GM18505 (cell line): ENCODE measurements around the gene SDCBP2.
A peak's percentile ranks its signal among the peaks of the same experiment; 100 is the strongest.

ENCODE experiments used
- ATAC-seq: cut with Tn5 transposase; IDR thresholded peaks from one replicate; pipeline ENCODE4 v1.9.1; 2021; ENCODE audit not compliant: unreplicated experiment
- POLR2A ChIP-seq: IDR thresholded peaks from 4 replicates; pipeline ENCODE4 v1.6.1; 2011; ENCODE audit warnings: borderline replicate concordance; ENCODE audit not compliant: insufficient read depth, insufficient read length; ENCODE audit errors: extremely low read depth

Gene SDCBP2

DNA sequence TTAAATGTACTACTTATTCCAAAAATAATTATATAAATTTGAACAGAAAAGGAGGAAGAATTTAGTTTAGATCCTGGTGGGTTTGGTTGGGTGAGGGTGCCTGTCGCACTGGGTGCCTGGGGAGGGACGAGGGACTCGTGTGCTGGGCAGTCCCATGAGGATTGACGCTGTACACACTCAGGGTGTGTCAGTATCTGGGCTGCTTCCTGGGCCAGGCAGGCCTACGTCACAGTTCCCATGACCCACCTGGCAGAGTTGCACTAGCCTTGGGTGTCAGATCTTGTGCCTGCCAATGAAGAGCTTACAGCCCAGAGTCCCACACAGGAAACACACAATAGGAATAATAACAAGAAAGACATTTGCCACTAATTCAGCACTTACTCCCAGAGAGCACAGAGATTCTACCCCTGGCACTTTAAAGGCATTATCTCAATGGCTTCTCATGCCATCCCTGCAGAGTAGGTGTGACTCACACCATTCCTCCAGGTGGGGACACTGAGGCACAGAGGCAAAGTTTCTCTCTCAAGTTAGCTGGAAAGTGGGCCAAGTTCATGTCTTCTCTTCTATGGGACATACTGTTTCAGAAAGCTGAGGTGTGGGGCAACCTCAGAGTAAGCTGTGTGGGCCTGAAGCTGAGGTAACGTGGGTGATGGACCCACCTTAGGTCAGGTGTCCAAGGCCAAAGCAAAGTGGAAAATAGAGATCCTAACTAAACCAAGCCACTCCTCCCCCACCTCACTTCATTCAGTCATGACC is 1.3 kb upstream of the SDCBP2 start:
- ATAC-seq, result peak; percentile 42
- TF ChIP-seq POLR2A, result no peak

DNA sequence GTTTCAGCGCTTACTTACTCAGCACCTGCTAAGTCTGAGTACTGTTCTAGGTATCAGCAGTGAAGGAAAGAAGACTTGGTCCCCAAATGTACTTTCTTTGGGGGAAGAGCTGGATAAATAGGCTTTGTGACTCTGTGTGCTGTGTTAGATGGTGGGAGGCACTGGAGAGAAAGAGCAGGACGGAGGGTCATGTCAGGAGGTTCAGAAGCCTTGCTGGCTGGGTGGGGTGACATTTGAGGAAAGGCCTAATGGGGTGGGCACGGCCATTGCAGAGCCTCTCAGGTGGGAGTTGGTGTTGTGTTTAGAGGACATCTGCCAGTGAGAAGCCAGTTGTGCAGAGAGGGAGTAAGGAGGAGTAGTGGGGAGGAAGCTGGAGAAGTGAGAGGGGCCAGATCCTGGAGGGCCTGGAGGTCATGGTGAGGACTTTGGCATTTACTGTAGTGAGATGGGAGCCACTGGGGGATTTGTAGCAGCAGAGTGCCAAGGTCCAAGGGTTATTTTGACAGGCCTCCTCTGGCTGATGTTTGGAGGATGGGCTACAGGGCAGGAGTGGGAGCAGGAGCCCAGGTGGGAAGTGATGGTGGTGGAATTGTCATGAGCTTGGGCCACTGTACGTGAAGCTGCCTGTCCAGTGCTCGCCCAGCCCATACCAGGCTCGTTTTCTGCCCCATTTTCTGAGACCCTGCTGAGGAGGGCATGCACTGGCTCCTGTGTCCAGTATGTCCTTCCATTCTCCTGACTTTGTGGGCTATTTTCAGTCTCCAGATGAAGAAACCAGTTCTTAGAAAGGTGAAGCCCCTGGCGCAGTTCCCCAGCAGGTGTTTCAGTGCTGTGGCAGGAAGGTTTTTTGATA is 886 bp downstream of the SDCBP2 start:
- TF ChIP-seq POLR2A, result no peak
- no peak for ATAC-seq

DNA sequence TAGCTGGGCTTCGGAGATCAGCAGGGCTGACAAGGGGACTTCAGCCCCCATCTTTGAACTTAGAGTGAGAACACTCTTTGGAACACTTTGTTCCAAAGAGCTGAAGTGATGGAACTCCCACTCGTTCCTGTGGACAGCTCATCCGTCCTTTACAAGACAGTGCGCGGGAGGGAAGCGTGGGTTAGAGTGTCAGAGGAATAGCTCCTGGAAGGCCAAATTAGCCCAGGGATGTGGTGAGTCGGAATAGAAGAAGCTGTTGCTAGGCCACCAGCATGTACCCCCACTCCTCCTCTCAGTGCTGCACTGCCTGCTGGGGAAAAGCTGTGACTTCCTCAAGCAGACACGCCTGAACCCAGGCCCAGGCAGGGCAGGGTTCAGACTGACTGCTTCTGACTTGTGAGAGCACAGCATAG is 1.7 kb downstream of the SDCBP2 start:
- ATAC-seq, result no peak
- TF ChIP-seq POLR2A, result no peak

DNA sequence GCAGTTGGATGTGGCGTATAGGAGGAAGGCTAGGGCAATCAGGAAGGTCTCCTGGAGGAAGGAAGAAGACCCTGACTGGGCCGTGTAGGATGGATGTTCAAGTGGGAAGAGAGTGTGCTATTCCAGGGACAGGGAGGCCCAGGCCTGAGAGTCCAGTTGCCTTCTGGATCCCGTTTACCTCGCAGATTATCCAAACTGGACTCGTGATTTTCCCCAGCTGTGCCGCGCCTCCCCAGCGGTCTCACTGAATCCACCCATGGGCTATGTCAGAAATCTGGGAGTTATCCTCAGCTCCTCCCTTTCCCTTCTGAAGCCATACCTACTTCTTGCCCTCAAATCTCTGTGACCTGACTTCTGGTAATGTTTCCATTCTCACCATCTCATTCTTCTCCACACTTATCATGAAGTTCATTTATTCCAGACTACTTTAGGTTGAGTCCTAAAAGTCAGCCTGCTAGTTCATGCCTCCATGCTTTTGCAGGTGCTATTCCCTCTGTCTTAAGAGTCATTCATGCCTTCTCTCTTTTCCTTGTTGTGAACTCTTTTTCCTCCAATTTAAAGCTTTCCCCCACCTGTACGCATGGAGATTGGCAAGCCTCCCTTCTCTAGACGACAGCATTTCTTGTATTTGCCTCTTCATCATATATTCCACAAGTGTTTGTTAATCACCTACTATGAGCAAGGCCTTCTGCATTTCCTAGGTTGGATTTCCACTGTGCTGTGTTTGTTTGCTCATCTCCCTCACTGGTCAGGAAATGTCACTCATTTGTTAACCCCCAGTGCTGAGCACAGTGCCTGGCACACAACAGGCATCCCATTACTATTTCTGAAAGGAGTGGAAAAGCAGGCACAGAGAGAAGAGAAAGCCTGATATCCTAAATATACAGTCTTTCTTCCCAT is 2.7 kb downstream of the SDCBP2 start:
- no peak for ATAC-seq
- TF ChIP-seq POLR2A, result no peak

DNA sequence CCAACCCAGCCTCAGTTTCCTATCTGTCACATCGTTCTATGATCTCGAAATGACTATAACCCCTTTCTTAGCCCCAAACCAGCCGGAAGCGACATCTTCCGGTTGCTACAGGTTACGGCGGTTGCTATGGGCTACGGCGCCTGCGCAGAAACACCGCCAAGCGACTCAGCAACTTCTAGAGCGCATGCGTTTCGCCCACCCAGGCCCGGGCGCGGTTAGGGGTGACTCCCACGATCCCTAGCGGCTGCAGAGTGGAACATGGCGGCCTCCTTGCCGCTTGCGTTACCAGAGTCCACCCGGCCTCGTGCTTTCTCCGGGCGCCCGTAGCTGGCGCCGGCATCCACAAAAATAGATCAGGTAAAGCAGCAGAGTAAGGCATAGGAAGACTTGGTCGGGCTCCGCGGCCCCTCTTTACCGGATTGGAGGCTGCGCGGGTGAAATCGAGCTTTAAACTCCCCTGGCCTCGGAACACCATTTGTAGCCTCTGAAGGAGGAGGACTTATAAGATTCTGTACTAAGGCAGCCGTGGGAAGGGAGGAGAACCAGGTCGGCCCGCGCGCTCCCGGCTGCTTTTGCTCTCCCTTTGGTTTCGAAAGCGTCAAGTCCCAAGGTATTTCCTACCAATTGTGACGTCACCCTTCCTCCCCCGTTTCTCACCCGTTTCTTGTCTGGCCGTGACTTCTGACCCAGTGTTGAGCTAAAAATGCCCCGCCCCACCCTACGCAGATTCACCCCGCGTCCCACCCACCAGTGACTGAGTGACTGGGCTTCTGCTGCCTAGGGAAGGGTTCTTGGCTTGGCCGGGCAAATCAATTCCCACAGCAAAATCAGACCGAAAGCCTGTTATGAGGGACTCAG is 3.5 kb downstream of the SDCBP2 start:
- TF ChIP-seq POLR2A, result peak; percentile 97

DNA sequence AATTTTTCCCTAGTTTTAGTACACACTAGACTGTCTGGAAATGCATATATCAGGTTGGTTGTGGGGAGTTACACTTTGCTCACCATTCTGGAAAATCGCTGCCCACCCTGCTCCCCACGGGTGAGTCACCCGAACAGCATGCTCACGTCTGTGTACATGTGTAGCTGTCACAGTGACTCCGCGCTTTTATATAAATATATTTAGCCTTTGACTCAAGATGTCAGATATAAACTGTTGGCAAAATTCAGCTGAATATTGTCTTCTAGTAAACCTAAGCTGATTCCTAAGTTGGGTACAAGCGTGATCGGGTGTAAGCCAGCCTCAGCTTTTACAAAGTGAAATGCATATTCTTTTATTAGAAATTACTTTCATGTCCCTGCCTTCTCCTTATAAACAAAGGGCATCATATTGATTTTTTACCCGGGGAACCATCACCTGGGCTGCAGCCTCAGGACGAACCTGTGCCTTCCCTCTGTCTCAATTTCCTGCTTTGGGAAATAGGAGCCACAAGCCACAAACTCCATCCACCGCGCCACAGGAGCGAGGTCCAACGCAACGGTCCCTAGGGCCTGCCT is 4.3 kb downstream of the SDCBP2 start:
- no peak for ATAC-seq
- no peak for TF ChIP-seq POLR2A

More for the DNA sequence above, 3.5 kb downstream of the SDCBP2 start:
- ATAC-seq, result peak; percentile 78

DNA sequence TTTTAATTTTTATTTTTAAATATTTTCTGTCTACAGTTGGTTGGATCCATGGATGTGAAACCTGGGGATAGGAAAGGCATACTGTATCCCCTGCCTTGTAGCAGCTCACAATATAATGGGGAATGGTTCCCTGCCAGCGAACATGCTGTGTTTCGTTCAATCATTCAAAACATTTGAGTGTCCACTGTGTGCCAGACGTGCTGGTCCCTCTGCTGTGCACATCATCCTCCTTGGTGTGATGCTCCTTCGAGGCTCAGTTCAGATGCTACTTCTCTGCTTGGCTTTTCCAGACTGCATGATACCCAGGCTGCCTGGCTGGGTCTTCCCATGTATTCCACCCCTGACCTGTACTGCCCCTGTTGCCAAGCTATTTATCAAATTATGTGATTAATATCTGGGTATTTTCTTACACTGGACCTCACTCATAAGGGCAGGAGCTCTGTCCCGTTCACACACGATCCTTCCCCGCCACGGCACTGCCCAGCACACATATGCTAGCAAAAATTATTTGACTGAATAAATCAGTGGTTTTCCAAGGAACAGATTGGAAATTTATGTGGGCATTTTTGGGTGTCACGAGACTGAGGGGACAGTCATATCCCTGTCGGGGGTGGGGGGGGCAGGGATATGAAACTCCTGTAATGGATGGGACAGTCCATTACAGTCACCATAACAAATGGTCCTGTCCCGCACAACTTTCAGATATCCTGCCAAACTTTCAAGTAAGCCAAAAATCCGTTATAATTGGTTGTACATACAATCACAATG is 4.9 kb downstream of the SDCBP2 start:
- TF ChIP-seq POLR2A, result no peak
- ATAC-seq, result no peak

DNA sequence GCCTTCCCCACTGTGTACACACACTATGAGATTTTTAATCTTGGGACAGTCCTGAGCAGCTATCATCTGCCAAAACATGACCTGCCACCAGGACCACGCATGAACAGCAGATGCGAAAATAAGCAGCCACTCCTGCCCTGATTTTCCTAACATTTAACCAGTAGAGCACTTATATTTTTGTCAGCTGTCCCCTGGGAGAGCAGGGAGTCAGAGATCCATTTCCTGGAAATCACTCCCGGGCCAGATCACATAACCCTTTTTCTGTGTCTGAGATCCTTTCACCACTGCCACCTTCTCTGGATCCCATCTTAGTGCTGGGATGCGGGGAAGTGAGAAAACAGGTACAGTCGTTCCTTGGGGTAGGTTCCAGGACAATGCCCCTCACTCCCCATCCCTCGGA is 5.7 kb downstream of the SDCBP2 start:
- TF ChIP-seq POLR2A, result no peak
- no peak for ATAC-seq

DNA sequence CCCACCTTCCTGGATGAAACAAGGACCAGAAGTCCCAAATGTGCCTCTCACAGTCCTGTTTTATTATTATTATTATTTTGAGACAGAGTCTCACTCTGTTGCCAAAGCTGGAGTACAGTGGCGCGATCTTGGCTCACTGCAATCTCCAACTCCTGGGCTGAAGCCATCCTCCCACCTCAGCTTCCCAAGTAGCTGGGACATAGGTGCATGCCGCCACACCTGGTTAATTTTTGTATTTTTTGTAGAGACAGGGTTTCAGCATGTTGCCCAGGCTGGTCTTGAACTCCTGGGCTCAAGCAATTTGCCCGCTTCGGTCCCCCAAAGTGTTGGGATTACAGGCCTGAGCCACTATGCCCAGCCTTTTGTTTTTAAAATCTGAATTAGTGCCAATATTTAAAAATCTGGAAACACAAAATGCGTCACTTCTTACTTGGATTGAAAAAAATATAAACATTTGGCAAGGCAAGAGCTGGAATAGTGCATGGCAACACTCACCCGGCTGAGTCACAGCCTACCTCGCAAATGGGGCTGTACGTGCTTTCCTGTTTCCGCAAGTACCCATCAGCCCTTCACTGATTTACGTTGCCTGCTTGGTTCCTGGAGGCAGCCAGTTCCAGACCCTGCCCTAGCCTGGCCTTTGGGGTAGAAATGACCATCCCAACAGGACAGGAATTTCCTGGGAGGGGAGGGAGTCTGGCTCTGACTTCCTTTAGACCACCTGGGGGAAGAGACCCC is 6.3 kb downstream of the SDCBP2 start:
- TF ChIP-seq POLR2A, result no peak
- ATAC-seq, result no peak

DNA sequence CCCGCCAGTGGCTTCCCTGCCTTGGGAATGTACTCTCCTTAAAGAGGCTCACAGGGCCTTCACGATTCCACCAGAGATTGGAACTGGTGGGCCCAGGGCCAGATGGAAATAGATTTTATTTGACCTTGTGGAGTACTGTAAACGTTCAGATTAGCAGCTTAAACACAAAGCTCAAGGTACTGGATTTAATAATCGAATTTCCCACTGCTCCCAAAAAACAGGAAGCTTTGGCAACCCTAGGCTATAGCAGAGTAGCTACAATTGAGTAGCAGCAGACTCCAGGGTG is 7.3 kb downstream of the SDCBP2 start:
- no peak for TF ChIP-seq POLR2A
- ATAC-seq, result no peak

DNA sequence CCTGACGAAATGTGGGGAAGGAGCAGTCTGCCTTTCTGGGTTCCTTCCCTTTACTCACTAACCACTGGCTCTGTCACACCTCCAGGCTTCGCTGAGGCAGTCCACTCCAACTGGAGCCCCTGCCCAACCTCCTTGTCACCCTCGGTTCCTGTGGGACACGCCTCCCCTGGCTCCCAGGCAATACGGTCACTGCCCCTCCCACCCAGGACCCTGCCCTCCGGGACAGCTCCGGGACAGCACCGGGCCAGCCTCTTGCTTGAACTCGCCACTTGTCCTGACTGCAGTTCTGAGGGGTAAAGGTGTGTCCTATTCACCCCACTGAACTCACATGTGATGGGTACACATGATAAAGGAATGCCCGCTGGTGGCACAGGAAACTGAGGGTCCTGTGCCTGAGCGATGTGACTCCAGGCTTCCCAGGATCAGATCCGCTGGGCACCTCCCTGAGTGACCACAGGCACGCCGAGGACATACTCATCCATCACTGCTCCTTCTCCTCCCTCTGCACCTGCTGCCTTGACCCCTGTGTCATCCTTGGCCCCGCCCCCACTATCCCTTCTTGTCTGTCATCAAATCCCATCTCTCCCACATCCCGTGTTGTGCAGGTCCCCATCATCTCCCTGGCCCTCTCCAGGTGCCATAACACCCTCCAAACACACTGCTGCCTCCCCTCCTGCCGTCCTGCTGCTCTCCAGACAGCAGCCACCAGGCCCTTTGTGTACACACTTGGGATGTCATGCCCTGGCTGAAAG is 7.9 kb downstream of the SDCBP2 start:
- ATAC-seq, result no peak
- no peak for TF ChIP-seq POLR2A

DNA sequence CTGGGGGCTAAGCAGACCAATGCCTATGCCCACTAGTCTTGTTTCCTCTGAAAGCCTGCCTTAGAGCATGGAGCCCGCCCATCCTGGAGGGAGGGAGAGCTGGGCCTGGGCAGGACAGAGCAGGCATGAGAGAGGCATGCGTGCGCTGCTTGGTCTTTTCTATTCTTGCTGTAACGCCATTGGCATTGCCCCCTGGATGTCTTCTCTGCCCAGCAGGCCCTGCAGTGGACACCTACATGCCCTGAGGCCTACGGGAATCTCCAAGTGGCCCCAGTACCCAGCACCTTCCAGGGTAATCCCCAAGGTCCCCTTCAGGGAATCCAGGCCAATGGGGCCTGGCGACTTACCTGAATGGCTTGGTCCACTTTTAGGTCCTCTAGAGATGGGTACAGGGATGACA is 8.9 kb downstream of the SDCBP2 start:
- TF ChIP-seq POLR2A, result no peak
- ATAC-seq, result no peak
